Medulla oblongata (tissue), 1 donor: ENCODE data around the gene XK.
"Not testable (repeated sequence)": the region's sequence is repeated elsewhere in the genome, so short reads cannot be mapped to it uniquely, and the experiment has no call there.

Experiments used
- DNase-seq: peaks from one replicate; pipeline ENCODE4 v3.0.0-alpha.2; 2015; ENCODE audit errors: extremely low spot score

The XK gene

GRCh38 chrX:37685381-37686359, at the start of gene XK:
Gene XK (plus strand): TSS chrX:37685791. CDS start chrX:37685962, 171 bp downstream.
- no peak for DNase-seq

DNA sequence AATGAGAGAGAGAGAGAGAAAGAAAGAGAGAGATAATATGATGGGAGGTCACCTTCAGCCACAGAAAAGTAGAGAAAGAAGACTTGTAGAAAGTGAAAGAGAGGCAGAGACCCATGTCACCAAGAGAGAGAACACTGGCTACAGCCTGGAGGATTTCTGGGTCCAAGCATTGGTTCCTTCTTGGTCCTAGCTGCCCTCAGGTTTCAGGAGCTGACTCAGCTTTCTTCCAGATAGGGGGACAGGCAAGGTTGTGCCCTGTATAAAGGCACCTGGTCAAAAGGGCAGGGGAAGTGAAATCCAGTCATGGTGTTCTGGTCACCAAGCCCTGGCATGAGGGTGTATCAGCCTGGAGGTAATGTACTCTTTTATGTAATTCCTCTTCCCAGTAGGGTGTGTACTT, 47.5 kb upstream of the XK start:
- no peak for DNase-seq

DNA sequence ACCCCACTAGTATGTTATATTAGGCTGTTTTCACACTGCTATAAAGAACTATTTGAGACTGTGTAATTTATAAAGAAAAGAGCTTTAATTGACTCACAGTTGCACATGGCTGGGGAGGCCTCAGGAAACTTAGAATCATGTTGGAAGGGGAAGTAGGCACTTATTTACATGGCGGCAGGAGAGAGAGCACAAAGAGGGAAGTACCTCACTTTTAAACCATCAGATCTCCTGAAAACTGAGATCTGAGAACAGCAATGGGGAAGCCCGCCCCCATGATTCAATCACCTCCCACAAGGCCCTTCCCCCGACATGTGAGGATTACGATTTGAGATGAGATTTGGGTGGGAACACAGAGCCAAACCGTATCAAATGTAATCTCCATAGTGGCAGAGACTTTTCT, 45.4 kb upstream of the XK start:
- DNase-seq: no peak

GRCh38 chrX:37641859-37642258, 43.7 kb upstream of the XK start:
- DNase-seq: no peak

GRCh38 chrX:37644381-37645305, 40.9 kb upstream of the XK start:
- DNase-seq: no peak

DNA sequence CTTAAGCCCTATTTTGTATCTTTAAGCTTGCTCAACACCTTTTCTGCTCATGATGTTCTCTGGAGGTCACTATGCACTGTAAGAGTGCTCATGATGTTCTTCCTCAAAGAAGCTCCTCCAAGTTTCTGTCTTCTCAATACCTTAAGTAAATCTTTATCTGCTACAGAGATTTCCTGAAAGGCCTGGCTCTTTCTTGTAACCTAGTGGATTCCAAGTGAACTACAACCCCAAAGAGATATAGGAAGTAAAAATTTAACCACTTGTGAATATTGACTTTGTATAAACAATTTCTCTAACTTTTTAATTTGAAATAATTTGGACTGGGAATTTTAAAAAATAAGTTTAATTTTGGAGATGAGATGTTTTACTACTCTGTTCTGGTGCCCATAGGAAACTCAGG, 39.3 kb upstream of the XK start:
- no peak for DNase-seq

GRCh38 chrX:37650879-37651278, 34.7 kb upstream of the XK start:
- not testable (repeated sequence) for DNase-seq

GRCh38 chrX:37651921-37652452, 33.6 kb upstream of the XK start:
- no peak for DNase-seq

GRCh38 chrX:37652589-37653231, 32.9 kb upstream of the XK start:
- DNase-seq: no peak

DNA sequence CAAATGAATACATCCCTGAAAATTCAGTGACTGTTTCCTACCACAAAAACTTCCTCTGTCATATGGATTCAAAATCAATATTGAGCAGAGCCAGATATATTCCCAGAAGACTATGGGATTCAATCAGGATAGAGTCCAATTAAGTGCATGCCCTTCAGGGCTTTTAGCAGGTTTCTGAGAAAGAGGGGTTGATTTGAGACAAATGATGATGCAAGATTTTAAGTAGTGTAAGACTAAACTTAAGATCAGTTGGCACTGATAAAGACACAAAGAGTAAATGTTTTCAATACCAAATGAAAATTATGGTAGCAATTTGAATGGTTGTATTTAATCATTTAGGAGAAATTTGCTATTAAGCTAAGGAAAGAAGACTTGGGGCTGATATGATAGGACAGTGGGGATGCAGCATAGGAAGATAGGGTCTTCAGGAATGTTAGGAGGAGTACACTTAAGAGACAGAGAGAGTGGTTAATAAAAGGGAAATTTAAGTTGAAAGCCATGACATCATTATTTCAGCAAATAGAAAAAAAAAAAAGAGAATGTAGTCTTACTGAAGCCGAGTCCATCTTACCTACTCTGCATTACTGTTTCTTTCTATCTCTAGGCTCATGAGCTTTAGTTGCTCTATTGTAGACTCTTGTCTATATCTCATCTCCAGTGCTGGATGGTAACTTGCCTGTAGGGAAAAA, 32.0 kb upstream of the XK start:
- DNase-seq: no peak

- DNase-seq: peak; percentile 7
Observed at GRCh38 chrX:37658343-37659030, 27.1 kb upstream of the XK start.

DNA sequence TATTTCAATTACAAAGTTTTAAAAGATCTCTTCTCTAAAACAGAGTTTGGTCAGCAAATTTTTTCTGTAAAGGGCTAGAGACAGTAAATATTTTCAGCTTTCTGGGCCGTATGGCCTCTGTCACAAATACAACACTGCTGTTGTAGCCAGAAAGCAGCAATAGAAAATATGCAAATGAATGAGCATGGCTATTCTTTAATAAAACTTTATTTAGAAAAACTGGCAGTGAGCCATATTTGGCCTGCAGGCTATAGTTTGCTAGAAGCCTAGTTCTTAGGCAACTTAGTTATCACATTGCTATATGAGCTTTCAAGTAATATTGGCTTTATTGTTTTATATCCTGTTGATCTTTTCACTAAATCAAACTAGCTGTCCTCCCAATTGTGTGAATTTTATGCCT, 26.5 kb upstream of the XK start:
- no peak for DNase-seq

- no peak for DNase-seq
Observed at GRCh38 chrX:37662181-37662580, 23.4 kb upstream of the XK start.

DNA sequence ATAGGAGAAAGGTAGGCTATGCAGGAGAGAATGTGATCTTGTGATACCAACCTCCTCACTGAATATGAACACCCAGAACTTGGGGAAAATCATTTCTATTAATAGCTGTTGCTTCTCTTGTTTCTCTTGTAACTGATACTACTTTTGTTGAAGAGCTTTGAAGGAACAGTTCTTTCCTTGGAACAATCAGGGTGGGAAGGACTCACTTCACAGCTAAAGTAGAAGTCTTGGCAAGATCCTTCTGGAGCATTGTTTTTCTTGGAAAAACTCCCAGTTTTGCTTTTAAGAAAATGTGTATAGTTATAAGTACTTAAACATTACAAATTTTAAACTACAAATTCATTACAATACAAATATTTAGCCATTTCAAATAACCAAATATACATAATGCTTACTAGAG, 19.1 kb upstream of the XK start:
- DNase-seq: peak; percentile 2

DNA sequence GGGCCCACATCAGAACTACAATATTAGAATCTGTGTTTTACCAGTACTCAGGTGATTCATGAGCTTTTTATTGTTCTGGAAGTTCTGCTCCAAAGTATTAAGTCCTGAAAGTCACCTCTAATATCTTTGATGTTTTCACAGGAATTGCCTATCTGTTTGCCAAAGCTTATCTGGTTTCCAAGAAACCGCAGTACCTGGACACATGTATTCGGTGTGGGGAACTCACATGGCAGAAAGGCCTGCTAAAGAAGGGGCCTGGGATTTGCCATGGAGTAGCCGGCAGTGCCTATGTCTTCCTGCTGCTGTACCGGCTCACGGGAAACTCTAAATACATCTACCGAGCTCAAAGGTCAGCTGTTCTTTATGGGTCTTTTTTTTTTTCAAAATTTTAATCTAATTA, 18.4 kb upstream of the XK start:
- no peak for DNase-seq

- DNase-seq: no peak
Observed at GRCh38 chrX:37672563-37672962, 13.0 kb upstream of the XK start.

DNA sequence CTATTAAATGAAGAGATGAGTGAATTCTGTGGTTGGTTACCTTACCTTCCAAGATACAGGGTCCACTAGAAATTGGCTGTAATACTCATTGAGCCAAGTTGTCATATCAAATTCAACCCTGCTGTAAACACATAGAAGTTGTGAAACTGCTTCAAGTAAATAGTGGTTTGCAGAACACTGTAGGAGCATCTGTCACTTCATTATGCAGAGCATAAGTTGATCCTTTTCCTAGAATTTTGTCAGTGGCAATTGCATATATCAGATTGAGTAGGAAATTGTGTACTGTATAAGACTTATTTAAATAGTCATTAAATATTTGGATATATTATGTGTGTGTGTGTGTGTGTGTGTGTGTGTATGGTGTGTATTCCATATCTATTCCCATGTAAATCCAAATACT, 8.8 kb upstream of the XK start:
- no peak for DNase-seq

- no peak for DNase-seq
Observed at GRCh38 chrX:37677243-37677642, 8.3 kb upstream of the XK start.

DNA sequence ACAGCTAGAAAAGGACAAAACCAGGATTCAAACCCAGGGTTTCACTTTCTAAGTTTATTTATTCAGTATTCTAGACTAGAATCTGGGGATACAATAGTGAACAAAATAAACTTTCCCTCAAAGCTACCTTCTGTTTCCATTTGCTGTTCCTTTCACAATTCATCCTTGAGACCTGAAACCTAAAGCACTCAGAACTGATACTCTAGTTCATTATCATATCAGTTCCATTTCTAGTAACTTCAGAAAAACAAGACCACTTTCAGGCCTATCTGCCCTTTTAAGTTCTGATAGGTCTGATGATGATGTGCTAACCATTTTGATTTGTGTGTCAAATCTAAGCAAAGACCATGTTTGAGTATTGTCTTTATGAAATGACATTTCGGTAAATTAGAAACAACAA, 7.8 kb upstream of the XK start:
- DNase-seq: no peak

DNA sequence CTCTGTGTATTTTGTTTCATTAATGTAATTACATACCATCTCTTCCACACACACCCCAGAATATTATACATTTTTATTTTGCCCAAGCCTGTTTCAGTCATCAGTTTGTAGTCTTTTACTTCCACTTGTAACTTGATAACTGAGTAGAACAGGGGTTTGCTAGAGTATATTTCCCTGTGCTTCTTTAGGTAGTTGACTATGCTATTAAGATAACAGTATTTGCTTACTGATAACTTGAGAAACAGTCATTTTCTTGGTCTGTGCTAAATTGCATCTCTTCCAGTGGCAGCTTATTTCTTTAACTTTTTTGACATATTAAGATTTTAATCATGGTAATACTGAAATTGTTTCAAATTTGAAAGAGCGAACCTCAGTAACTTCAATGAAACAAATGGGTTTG, 7.0 kb upstream of the XK start:
- DNase-seq: no peak

GRCh38 chrX:37679230-37679629, 6.4 kb upstream of the XK start:
- no peak for DNase-seq
